Activated T-helper 9 cell treated with anti-CD3 and anti-CD28 coated beads, Interleukin-2, amount 50 U/mL, for 16 hours (primary cell): ENCODE results near the gene DCDC2B.
"Not testable (repeated sequence)": the region's sequence is repeated elsewhere in the genome, so short reads cannot be mapped to it uniquely, and the experiment has no call there.

Experiments
- DNase-seq: peaks from one replicate; pipeline ENCODE4 v3.0.0-alpha.2; 2020; ENCODE audit warnings: low read depth

DCDC2B gene

GRCh38 chr1:32256473-32257226 lies 47.8 kb downstream of the DCDC2B start:
- DNase-seq: no peak

GRCh38 chr1:32257227-32257508 lies 48.3 kb downstream of the DCDC2B start:
- no peak for DNase-seq

DNA sequence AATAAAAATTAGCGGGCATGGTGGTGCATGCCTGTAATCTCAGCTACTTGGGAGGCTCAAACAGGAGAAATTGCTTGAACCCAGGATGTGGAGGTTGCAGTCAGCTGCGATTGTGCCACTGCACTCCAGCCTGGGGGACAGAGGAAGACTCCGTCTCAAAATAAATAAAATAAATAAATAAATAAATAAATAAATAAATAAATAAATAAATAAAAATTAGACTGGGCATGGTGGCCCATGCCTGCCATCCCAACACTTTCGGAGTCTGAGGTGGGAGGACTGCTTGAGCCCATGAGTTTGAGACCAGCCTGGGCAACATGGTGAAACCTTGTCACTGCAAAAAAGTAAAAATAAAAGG lies 54.3 kb downstream of the DCDC2B start:
- DNase-seq: not testable (repeated sequence)

DNA sequence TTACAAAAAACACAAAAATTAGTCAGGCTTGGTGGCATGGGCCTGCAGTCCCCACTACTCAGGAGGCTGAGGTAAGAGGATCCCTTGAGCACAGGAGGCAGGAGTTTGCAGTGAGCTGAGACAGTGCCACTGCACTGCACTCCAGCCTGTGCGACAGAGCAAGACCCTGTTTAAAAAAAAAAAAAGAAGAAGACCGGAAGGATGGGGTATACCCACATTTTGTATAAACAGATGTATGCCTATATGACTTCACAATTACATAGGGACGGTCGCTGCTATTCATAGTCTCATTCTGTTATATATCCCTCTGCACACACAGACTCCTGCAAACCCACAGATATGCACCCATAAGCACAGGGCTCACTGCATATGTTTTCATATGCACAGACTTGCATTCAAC lies 54.9 kb downstream of the DCDC2B start:
- DNase-seq: no peak
